Esophagus (tissue), 2 donors: ENCODE results near the gene MTMR3. TPM values are rescaled to one million over a fixed set of nuclear protein-coding genes. Genes with fewer than 3 reads are reported as not detected.
"Not testable (repeated sequence)": the region's sequence is repeated elsewhere in the genome, so short reads cannot be mapped to it uniquely, and the experiment has no call there.

ENCODE experiments used
- H3K27ac ChIP-seq, 2 donors: one replicate each; pipeline ENCODE4 v1.5.1; 2013; ENCODE audit warnings: low read depth in 2 of 2, mild to moderate bottlenecking in 2 of 2, inconsistent platforms in 1 of 2, low read length in 1 of 2, moderate library complexity in 1 of 2
- H3K27me3 ChIP-seq, 2 donors: one replicate each; pipeline ENCODE4 v1.6.1; 2013; ENCODE audit warnings: low read length in 2 of 2, control low read depth in 1 of 2, mild to moderate bottlenecking in 1 of 2; ENCODE audit not compliant: insufficient read depth in 2 of 2, control insufficient read depth in 1 of 2
- H3K36me3 ChIP-seq, 2 donors: one replicate each; pipeline ENCODE4 v1.6.1; 2013; ENCODE audit warnings: low read length in 1 of 2; ENCODE audit not compliant: control insufficient read depth in 2 of 2, insufficient read depth in 2 of 2
- H3K4me1 ChIP-seq, 2 donors: one replicate each; pipeline ENCODE4 v1.6.1; 2013; ENCODE audit warnings: low read length in 1 of 2; ENCODE audit not compliant: control insufficient read depth in 2 of 2, insufficient read depth in 2 of 2
- H3K4me3 ChIP-seq, 2 donors: one replicate each; pipeline ENCODE4 v1.5.1; 2013; ENCODE audit warnings: low read length in 2 of 2, mild to moderate bottlenecking in 2 of 2, low read depth in 1 of 2, moderate library complexity in 1 of 2
- H3K9me3 ChIP-seq, 2 donors: one replicate each; pipeline ENCODE4 v1.6.1; 2013; ENCODE audit warnings: mild to moderate bottlenecking in 2 of 2, low read depth in 1 of 2, low read length in 1 of 2, moderate library complexity in 1 of 2; ENCODE audit not compliant: control insufficient read depth in 2 of 2, insufficient read depth in 1 of 2
- WGBS, 2 donors: extraction: QIAGEN DNeasy Blood & Tissue Kit; methylation state at CpG; one replicate each; pipeline ENCODE4 v1.1.7; 2013; 5-methylcytosine and 5-hydroxymethylcytosine counted together
- polyA plus RNA-seq, 2 donors: library from polyadenylated mRNA; stranded (reverse); fragments of 200-250 nt; gene quantifications; one replicate each; pipeline ENCODE4 v1.2.3, GENCODE V29; 2013
- donor health status: healthy with polysubstance abuse.
- donor health status: Bipolar disorder and iron deficiency.

The MTMR3 gene
- polyA plus RNA-seq, 2 donors = 15.3 to 28.3 TPM

- Histone ChIP-seq H3K4me3 (no peak overlapping the region), H3K9me3 (no peaks in the 10 kb centered on the region), H3K4me1 (peaks cover 0 to 3% of the 10 kb centered on the region in 2 donors), H3K27me3 (no peaks in the 10 kb centered on the region), H3K36me3 (peaks cover 0 to 6% of the 10 kb centered on the region in 2 donors), H3K27ac (no peak overlapping the region)
- 82 to 87% methylated on average over 3 of the region's 3 CpGs for WGBS, 2 donors
These were observed 88.6 kb downstream of the MTMR3 start for GRCh38 chr22:29971607-29972006.

- Histone ChIP-seq H3K27me3 (no peaks in the 10 kb centered on the region), H3K9me3 (no peaks in the 10 kb centered on the region), H3K4me3 (no peak overlapping the region), H3K36me3 (peaks cover 0 to 6% of the 10 kb centered on the region in 2 donors), H3K4me1 (peaks cover 0 to 2% of the 10 kb centered on the region in 2 donors), H3K27ac (no peak overlapping the region)
- WGBS, 2 donors = 87 to 96% methylated on average over 2 of the region's 2 CpGs
These were observed 89.1 kb downstream of the MTMR3 start for GRCh38 chr22:29972121-29972520.

GRCh38 chr22:29973269-29973668 is 90.3 kb downstream of the MTMR3 start:
- H3K27me3 ChIP-seq = no peaks in the 10 kb centered on the region
- H3K4me3 ChIP-seq = no peak overlapping the region
- no peaks in the 10 kb centered on the region for H3K9me3 ChIP-seq
- H3K4me1 ChIP-seq = no peaks in the 10 kb centered on the region
- H3K27ac ChIP-seq = no peak overlapping the region
- peaks cover 0 to 6% of the 10 kb centered on the region in 2 donors for H3K36me3 ChIP-seq
- WGBS, 2 donors = 84 to 90% methylated on average over 4 of the region's 4 CpGs

- not testable (repeated sequence) for H3K27me3 ChIP-seq, H3K27ac ChIP-seq, H3K4me1 ChIP-seq, H3K36me3 ChIP-seq, H3K4me3 ChIP-seq, H3K9me3 ChIP-seq
- 82 to 83% methylated on average over 9 of the region's 9 CpGs for WGBS, 2 donors
These were observed 90.7 kb downstream of the MTMR3 start for GRCh38 chr22:29973680-29974079.

GRCh38 chr22:29975494-29975893 is 92.5 kb downstream of the MTMR3 start:
- H3K36me3 ChIP-seq = peaks cover 0 to 6% of the 10 kb centered on the region in 2 donors
- H3K4me3 ChIP-seq = no peak overlapping the region
- no peak overlapping the region for H3K27ac ChIP-seq
- H3K27me3 ChIP-seq = no peaks in the 10 kb centered on the region
- no peaks in the 10 kb centered on the region for H3K4me1 ChIP-seq
- 94 to 97% methylated on average over 7 of the region's 7 CpGs for WGBS, 2 donors
- no peaks in the 10 kb centered on the region for H3K9me3 ChIP-seq

- H3K27me3 ChIP-seq = no peaks in the 10 kb centered on the region
- H3K4me3 ChIP-seq = no peak overlapping the region
- WGBS, 2 donors = 92 to 95% methylated on average over 3 of the region's 3 CpGs
- H3K36me3 ChIP-seq = peaks cover 0 to 3% of the 10 kb centered on the region in 2 donors
- no peak overlapping the region for H3K27ac ChIP-seq
- H3K4me1 ChIP-seq = no peaks in the 10 kb centered on the region
- H3K9me3 ChIP-seq = no peaks in the 10 kb centered on the region
These were observed 94.1 kb downstream of the MTMR3 start for GRCh38 chr22:29977107-29977506.

GRCh38 chr22:29979777-29980321 is 96.9 kb downstream of the MTMR3 start:
- Histone ChIP-seq H3K9me3 (no peaks in the 10 kb centered on the region), H3K27ac (peak overlapping the region in 1 of 2 donors; percentile 47), H3K4me3 (no peak overlapping the region), H3K27me3 (no peaks in the 10 kb centered on the region), H3K36me3 (peaks cover 0 to 7% of the 10 kb centered on the region in 2 donors), H3K4me1 (no peaks in the 10 kb centered on the region)
- WGBS, 2 donors = 40 to 41% methylated on average over 3 of the region's 3 CpGs

- H3K4me3 ChIP-seq = no peak overlapping the region
These were observed 100.4 kb downstream of the MTMR3 start for GRCh38 chr22:29983296-29983917.

GRCh38 chr22:29985912-29986311 is 102.9 kb downstream of the MTMR3 start:
- WGBS, 2 donors = 57 to 96% methylated on average over 1 of the region's 1 CpG
- peaks cover 3 to 7% of the 10 kb centered on the region in 2 donors for H3K36me3 ChIP-seq

More at GRCh38 chr22:29983296-29983917, 100.4 kb downstream of the MTMR3 start:
- WGBS, 2 donors = 91 to 94% methylated on average over 10 of the region's 10 CpGs
- H3K9me3 ChIP-seq = no peaks in the 10 kb centered on the region
- peaks cover 3 to 7% of the 10 kb centered on the region in 2 donors for H3K36me3 ChIP-seq
- H3K27ac ChIP-seq = no peak overlapping the region
- H3K4me1 ChIP-seq = no peaks in the 10 kb centered on the region
- H3K27me3 ChIP-seq = no peaks in the 10 kb centered on the region

GRCh38 chr22:29987137-29987536 is 104.2 kb downstream of the MTMR3 start:
- 36 to 37% methylated on average over 1 of the region's 1 CpG for WGBS, 2 donors
- H3K27me3 ChIP-seq = no peaks in the 10 kb centered on the region
- H3K9me3 ChIP-seq = no peaks in the 10 kb centered on the region
- no peak overlapping the region for H3K27ac ChIP-seq
- no peak overlapping the region for H3K4me3 ChIP-seq
- H3K36me3 ChIP-seq = peaks cover 3 to 11% of the 10 kb centered on the region in 2 donors
- H3K4me1 ChIP-seq = no peaks in the 10 kb centered on the region

More at GRCh38 chr22:29985912-29986311, 102.9 kb downstream of the MTMR3 start:
- no peak overlapping the region for H3K4me3 ChIP-seq
- H3K27me3 ChIP-seq = no peaks in the 10 kb centered on the region
- H3K4me1 ChIP-seq = no peaks in the 10 kb centered on the region
- H3K9me3 ChIP-seq = no peaks in the 10 kb centered on the region
- no peak overlapping the region for H3K27ac ChIP-seq
